A549 (cell line): ENCODE data around the gene LTBP4. TPM values are rescaled to one million over a fixed set of nuclear protein-coding genes. Genes with fewer than 3 reads are reported as not detected.

Source experiments
- ATAC-seq, 2 experiments: fragments of 200-7000 bp in 1 of 2; fragments of >200 bp in 1 of 2; cut with Nextera tagmentation in 1 of 2; cut with Tn5 transposase in 1 of 2; 3 replicates each; pipeline versions ENCODE4 v1.8.0 to v1.9.1; 2018 to 2020; ENCODE audit warnings: mild to moderate bottlenecking in 1 of 2, moderate library complexity in 1 of 2
- CTCF ChIA-PET: fragments of 300-600 bp; sonication (Branson Sonifier 250); formaldehyde crosslinking; extraction: SDS; loops from one replicate; lab custom pipeline; 2021; ENCODE audit warnings: antibody characterized with exemption, inconsistent platforms; lab: Yijun Ruan, JAX
- POLR2A ChIA-PET: fragments of 350-600 bp; formaldehyde crosslinking; extraction: SDS; loops from one replicate; lab custom pipeline; 2021; ENCODE audit warnings: antibody characterized with exemption, inconsistent platforms; lab: Yijun Ruan, JAX
- DNase-seq, 2 experiments: peaks; one replicate each; pipeline versions ENCODE4 v3.0.0 to v3.0.0-alpha.2; 2011 to 2016; ENCODE audit warnings: low read depth in 1 of 2, low spot score in 1 of 2
- FAIRE-seq: peaks from 2 replicates; lab custom pipeline; 2011; peaks lifted over from hg19 to GRCh38; lab: Jason Lieb, UNC
- H3K27ac ChIP-seq, 2 experiments: fragments of >200 bp; sonication (Bioruptor Twin); formaldehyde crosslinking; 3 replicates each; pipeline ENCODE4 v1.5.1; 2016 to 2017
- H3K4me1 ChIP-seq: fragments of >200 bp; sonication (Bioruptor Twin); formaldehyde crosslinking; 3 replicates; pipeline ENCODE4 v1.6.1; 2016
- H3K4me2 ChIP-seq: fragments of >200 bp; sonication (Bioruptor Twin); formaldehyde crosslinking; 3 replicates; pipeline ENCODE4 v1.6.1; 2016
- H3K4me3 ChIP-seq: fragments of >200 bp; sonication (Bioruptor Twin); formaldehyde crosslinking; 3 replicates; pipeline ENCODE4 v1.5.1; 2016
- H3K9me3 ChIP-seq: fragments of >200 bp; sonication (Bioruptor Twin); formaldehyde crosslinking; 3 replicates; pipeline ENCODE4 v1.6.1; 2016
- CEBPB ChIP-seq, 2 experiments: fragments of >200 bp in 1 of 2; sonication (Bioruptor Twin) in 1 of 2; formaldehyde crosslinking in 1 of 2; IDR thresholded peaks; 2 replicates each; pipeline ENCODE4 v1.6.1; 2012 to 2016
- CHD2 ChIP-seq: fragments of 150-350 bp; IDR thresholded peaks from 2 replicates; pipeline ENCODE4 v1.6.1; 2014; ENCODE audit warnings: low read length; ENCODE audit not compliant: partially characterized antibody
- EHMT2 ChIP-seq: fragments of 200-600 bp; sonication (generic); IDR thresholded peaks from 2 replicates; pipeline ENCODE4 v1.6.1; 2016; ENCODE audit warnings: antibody characterized with exemption, low read depth, mild to moderate bottlenecking, moderate library complexity
- EP300 ChIP-seq, 2 experiments: fragments of >200 bp; sonication (Bioruptor Twin); formaldehyde crosslinking; IDR thresholded peaks; 2 replicates in 1 of 2; 3 replicates in 1 of 2; pipeline ENCODE4 v1.6.1; 2016 to 2017
- ESRRA ChIP-seq: fragments of 150-350 bp; IDR thresholded peaks from 2 replicates; pipeline ENCODE4 v1.6.1; 2014; ENCODE audit warnings: mild to moderate bottlenecking, low read length, borderline replicate concordance
- FOSB ChIP-seq: fragments of 250-450 bp; sonication (Bioruptor Pico); IDR thresholded peaks from 2 replicates; pipeline ENCODE4 v1.5.0; 2020; ENCODE audit warnings: mild to moderate bottlenecking, moderate library complexity
- FOSL2 ChIP-seq, 2 experiments: fragments of 450-650 bp in 1 of 2; fragments of >200 bp in 1 of 2; sonication (Bioruptor Twin) in 1 of 2; formaldehyde crosslinking; IDR thresholded peaks; 2 replicates each; pipeline versions ENCODE4 v1.5.0 to v1.6.1; 2016 to 2020; ENCODE audit warnings: mild to moderate bottlenecking in 1 of 2, moderate library complexity in 1 of 2
- GATA3 ChIP-seq: IDR thresholded peaks from 2 replicates; pipeline ENCODE4 v1.6.1; 2012; ENCODE audit warnings: borderline replicate concordance
- HEYL ChIP-seq: fragments of 250-450 bp; sonication (Bioruptor Pico); IDR thresholded peaks from 2 replicates; pipeline ENCODE4 v1.8.0; 2021; ENCODE audit warnings: mild to moderate bottlenecking, moderate library complexity
- HOXA7 ChIP-seq: fragments of 250-450 bp; sonication (Bioruptor Pico); IDR thresholded peaks from 2 replicates; pipeline ENCODE4 v1.5.0; 2020; ENCODE audit warnings: mild to moderate bottlenecking, moderate library complexity
- HOXB13 ChIP-seq: fragments of 250-450 bp; sonication (Bioruptor Pico); IDR thresholded peaks from 2 replicates; pipeline ENCODE4 v1.5.0; 2020; ENCODE audit warnings: low read depth, mild to moderate bottlenecking, moderate library complexity
- HOXB5 ChIP-seq: fragments of 250-450 bp; sonication (Bioruptor Pico); IDR thresholded peaks from 2 replicates; pipeline ENCODE4 v1.5.0; 2020; ENCODE audit warnings: mild to moderate bottlenecking, moderate library complexity
- MAFK ChIP-seq: fragments of 450-650 bp; IDR thresholded peaks from 2 replicates; pipeline ENCODE4 v1.6.1; 2014; ENCODE audit not compliant: partially characterized antibody
- NPAS2 ChIP-seq: fragments of 250-450 bp; sonication (Bioruptor Pico); IDR thresholded peaks from 2 replicates; pipeline ENCODE4 v1.8.0; 2022; ENCODE audit warnings: mild to moderate bottlenecking, moderate library complexity, borderline replicate concordance
- NR3C1 ChIP-seq: fragments of >200 bp; sonication (Bioruptor Twin); formaldehyde crosslinking; IDR thresholded peaks from 3 replicates; pipeline ENCODE4 v1.6.1; 2017
- PHF8 ChIP-seq: fragments of 200-600 bp; sonication (generic); IDR thresholded peaks from 2 replicates; pipeline ENCODE4 v1.6.1; 2016; ENCODE audit warnings: low read depth, mild to moderate bottlenecking, antibody characterized with exemption, moderate library complexity, borderline replicate concordance
- RAD21 ChIP-seq, 2 experiments: fragments of >200 bp in 1 of 2; sonication (Bioruptor Twin) in 1 of 2; formaldehyde crosslinking in 1 of 2; IDR thresholded peaks in 1 of 2; conservative IDR thresholded peaks in 1 of 2; 2 replicates in 1 of 2; 3 replicates in 1 of 2; pipeline ENCODE4 v1.6.1; 2012 to 2018; ENCODE audit warnings: inconsistent platforms in 1 of 2
- RCOR1 ChIP-seq: fragments of 150-350 bp; IDR thresholded peaks from 2 replicates; pipeline ENCODE4 v1.6.1; 2014; ENCODE audit warnings: antibody characterized with exemption, low read length, low read depth
- RFX5 ChIP-seq: fragments of 450-650 bp; IDR thresholded peaks from 2 replicates; pipeline ENCODE4 v1.7.1; 2014; ENCODE audit warnings: antibody characterized with exemption, mild to moderate bottlenecking, moderate library complexity
- RNF2 ChIP-seq: fragments of 200-600 bp; sonication (generic); IDR thresholded peaks from 2 replicates; pipeline ENCODE4 v1.6.1; 2016; ENCODE audit warnings: low read depth, mild to moderate bottlenecking, antibody characterized with exemption, moderate library complexity, borderline replicate concordance
- SREBF2 ChIP-seq: fragments of 450-650 bp; IDR thresholded peaks from 2 replicates; pipeline ENCODE4 v1.6.1; 2014; ENCODE audit warnings: mild to moderate bottlenecking, moderate library complexity
- TFCP2L1 ChIP-seq: fragments of 250-450 bp; sonication (Bioruptor Pico); IDR thresholded peaks from 2 replicates; pipeline ENCODE4 v1.5.0; 2021; ENCODE audit warnings: mild to moderate bottlenecking
- TP53 ChIP-seq: fragments of 250-450 bp; sonication (Bioruptor Pico); IDR thresholded peaks from 2 replicates; pipeline ENCODE4 v1.5.0; 2021; ENCODE audit warnings: mild to moderate bottlenecking, moderate library complexity
- ZC3H11A ChIP-seq: fragments of 450-650 bp; IDR thresholded peaks from 2 replicates; pipeline ENCODE4 v1.6.1; 2014; ENCODE audit warnings: antibody characterized with exemption, mild to moderate bottlenecking
- ZFP36 ChIP-seq: fragments of 450-650 bp; IDR thresholded peaks from 2 replicates; pipeline ENCODE4 v1.6.1; 2014; ENCODE audit warnings: borderline replicate concordance; ENCODE audit not compliant: partially characterized antibody
- ZNF302 ChIP-seq: fragments of 250-450 bp; sonication (Bioruptor Pico); IDR thresholded peaks from 2 replicates; pipeline ENCODE4 v1.9.0; 2021; ENCODE audit warnings: inconsistent platforms, mild to moderate bottlenecking, moderate library complexity
- WGBS: methylation state at CpG from one replicate; pipeline ENCODE4 v1.1.6; 2017; ENCODE audit errors: missing lambda C conversion rate; 5-methylcytosine and 5-hydroxymethylcytosine counted together
- polyA plus RNA-seq, 4 experiments: library from polyadenylated mRNA; depleted of rRNA in 3 of 4; stranded (reverse); fragments of >200 nt; fragmentation: RNase III in 1 of 4; extraction: RNeasy Plus Mini Kit Qiagen cat#74134 plus additional on column Dnase treatment in 1 of 4; gene quantifications; 2 replicates in 3 of 4; 3 replicates in 1 of 4; pipeline ENCODE4 v1.2.3, GENCODE V29; 2011 to 2017
- TF ChIP-seq, protein P1 (sequence below): fragments of >200 bp; sonication (Bioruptor Twin); formaldehyde crosslinking; IDR thresholded peaks from 3 replicates; pipeline ENCODE4 v1.5.1; 2016
- TF ChIP-seq, protein P2 (sequence below): fragments of 200-600 bp; sonication (generic); IDR thresholded peaks from 2 replicates; pipeline ENCODE4 v1.6.1; 2016; ENCODE audit warnings: antibody characterized with exemption, mild to moderate bottlenecking, moderate library complexity
- TF ChIP-seq, protein P3 (sequence below): IDR thresholded peaks from 2 replicates; pipeline ENCODE4 v1.6.1; 2012

LTBP4 gene
- polyA plus RNA-seq, 2 of the 4 experiments (the other 2 are of a cell fraction), result 23.1 to 43.2 TPM

DNA sequence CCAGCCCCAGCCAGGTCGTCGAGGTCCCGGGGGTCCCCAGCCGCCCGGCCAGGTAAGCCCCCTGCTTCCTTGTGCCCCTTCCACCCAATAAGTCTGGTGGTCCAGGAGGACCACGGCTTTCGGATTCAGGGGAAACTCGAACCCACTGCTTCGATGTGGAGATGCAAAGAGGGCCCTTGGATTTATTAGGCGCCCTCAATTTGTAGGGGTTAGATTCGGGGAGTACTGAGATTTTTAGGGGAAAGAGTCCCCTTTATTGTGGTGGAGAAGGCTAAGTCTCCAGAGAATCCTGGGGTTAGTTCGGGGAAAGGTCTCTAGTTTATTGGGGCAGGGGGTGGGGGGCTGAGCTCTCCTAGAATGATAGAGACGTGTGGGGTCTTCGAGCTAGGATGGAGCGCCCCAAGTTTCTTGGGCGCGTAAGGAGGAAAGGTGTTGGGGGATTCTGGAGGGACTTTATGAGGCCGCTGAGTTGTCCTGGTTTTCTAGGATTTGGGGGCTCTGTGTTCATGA lies 3.8 kb upstream of the LTBP4 start:
- H3K4me2 ChIP-seq, result peak overlapping the region; percentile 94
- H3K9me3 ChIP-seq, result no peaks in the 10 kb centered on the region
- ChIA-PET POLR2A (no interaction called here), CTCF (interaction anchor here (1.1 to 35.2 kb wide), 11 partner anchors 2 to 300 kb away, joined by 3 to 2247 read pairs (median 7); partner anchors contain the start of genes BLVRB, LTBP4 and SPTBN4)
- 12% methylated on average over 17 of the region's 18 CpGs for WGBS
- H3K4me1 ChIP-seq, result peaks cover 47% of the 10 kb centered on the region
- peak overlapping the region; percentile 47 for H3K4me3 ChIP-seq
- no peak for FAIRE-seq
- no peak for DNase-seq
- no peak for TF ChIP-seq RAD21 (conservative IDR thresholded peaks at IDR 0.05 in 1 of 2, IDR thresholded peaks at IDR 0.05 in 1 of 2)
- no peak for TF ChIP-seq ZFP36
- TF ChIP-seq, protein P1, sequence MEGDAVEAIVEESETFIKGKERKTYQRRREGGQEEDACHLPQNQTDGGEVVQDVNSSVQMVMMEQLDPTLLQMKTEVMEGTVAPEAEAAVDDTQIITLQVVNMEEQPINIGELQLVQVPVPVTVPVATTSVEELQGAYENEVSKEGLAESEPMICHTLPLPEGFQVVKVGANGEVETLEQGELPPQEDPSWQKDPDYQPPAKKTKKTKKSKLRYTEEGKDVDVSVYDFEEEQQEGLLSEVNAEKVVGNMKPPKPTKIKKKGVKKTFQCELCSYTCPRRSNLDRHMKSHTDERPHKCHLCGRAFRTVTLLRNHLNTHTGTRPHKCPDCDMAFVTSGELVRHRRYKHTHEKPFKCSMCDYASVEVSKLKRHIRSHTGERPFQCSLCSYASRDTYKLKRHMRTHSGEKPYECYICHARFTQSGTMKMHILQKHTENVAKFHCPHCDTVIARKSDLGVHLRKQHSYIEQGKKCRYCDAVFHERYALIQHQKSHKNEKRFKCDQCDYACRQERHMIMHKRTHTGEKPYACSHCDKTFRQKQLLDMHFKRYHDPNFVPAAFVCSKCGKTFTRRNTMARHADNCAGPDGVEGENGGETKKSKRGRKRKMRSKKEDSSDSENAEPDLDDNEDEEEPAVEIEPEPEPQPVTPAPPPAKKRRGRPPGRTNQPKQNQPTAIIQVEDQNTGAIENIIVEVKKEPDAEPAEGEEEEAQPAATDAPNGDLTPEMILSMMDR, result no peak
- TF ChIP-seq HOXA7 (CRISPR knock-in tag), result no peak
- TF ChIP-seq ZC3H11A, result no peak
- no peak for TF ChIP-seq TP53 (CRISPR knock-in tag)
- TF ChIP-seq HOXB5 (CRISPR knock-in tag), result peak; percentile 11; the same call in 1 of the 2 replicates
- TF ChIP-seq SREBF2, result no peak
- TF ChIP-seq CEBPB (IDR thresholded peaks at IDR 0.05), result no peak
- no peak for TF ChIP-seq NR3C1
- TF ChIP-seq RCOR1, result no peak
- TF ChIP-seq RFX5, result no peak
- 0 out of 2 replicates have a peak, but pooled peaks have one; percentile 17 for TF ChIP-seq TFCP2L1 (CRISPR knock-in tag)
- no peak for TF ChIP-seq ZNF302
- no peak for TF ChIP-seq ESRRA
- TF ChIP-seq EHMT2, result no peak
- TF ChIP-seq MAFK, result no peak
- TF ChIP-seq PHF8, result peak; percentile 33; the same call in 1 of the 2 replicates
- TF ChIP-seq EP300 (IDR thresholded peaks at IDR 0.05), result no peak
- peak; percentile 10; the same call in 1 of the 2 replicates for TF ChIP-seq NPAS2 (CRISPR knock-in tag)
- TF ChIP-seq CHD2, result no peak
- TF ChIP-seq RNF2, result peak; percentile 59; the same call in 1 of the 2 replicates
- no peak for TF ChIP-seq HOXB13 (CRISPR knock-in tag)
- TF ChIP-seq HEYL (CRISPR knock-in tag), result peak; percentile 68; the same call in 1 of the 2 replicates
- H3K27ac ChIP-seq, result peak overlapping the region; percentile 66 to 85
- ATAC-seq, result no peak

DNA sequence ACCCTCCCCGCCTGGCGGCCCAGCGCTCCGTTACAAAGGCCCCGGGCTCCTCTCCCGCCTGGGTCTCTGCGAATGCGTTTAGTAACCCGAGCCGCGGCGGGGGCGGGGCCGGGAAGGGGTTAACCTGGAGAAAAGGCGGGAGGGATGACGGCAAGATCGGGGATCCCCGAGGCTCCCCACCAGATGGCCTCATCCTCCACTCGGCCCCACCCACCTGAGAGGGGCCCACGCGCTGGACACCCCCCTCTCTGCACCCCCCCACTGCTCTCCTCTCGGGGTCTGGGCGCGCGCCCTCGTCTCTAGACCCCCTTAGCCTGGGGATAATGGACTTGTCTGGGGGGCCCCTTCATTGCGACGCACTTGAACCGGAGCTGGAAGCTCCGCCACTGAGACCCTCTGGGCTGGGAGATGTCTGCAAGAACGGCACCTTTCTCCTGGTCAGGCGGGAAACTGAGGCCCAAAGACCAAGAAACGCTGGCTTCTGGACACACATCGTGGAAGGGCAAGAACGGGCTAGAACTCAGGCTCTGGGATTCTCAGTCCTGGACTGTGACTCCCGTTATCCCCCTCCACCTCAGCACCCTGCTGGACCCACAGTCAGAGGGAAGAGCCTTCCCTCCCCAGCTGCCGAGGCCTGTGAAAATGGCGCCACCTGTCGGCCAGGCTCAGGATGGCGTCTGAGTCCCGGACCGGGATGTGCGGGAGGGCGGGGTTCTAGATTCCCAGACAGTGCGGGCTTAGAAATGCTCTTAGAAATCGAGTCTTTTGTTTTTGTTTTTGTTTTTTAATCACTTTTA lies 2.9 kb upstream of the LTBP4 start:
- WGBS, result under 1% methylated on average over 39 of the region's 46 CpGs
- ChIA-PET POLR2A (interaction anchor here (0.6 to 2.3 kb wide), 9 partner anchors 15 to 165 kb away, joined by 3 to 9 read pairs (median 4); partner anchors contain the start of gene BLVRB), CTCF (interaction anchor here (0.6 to 35.2 kb wide), 29 partner anchors 8 to 545 kb away, joined by 3 to 2247 read pairs (median 4); partner anchors contain the start of genes BLVRB, COQ8B and SPTBN4)
- H3K27ac ChIP-seq, result peak overlapping the region; percentile 66 to 85
- ATAC-seq (peak; percentile 49 to 76), FAIRE-seq (peak; percentile 100), DNase-seq (peak; percentile 97 to 99)
- peaks cover 56% of the 10 kb centered on the region for H3K4me1 ChIP-seq
- H3K9me3 ChIP-seq, result no peaks in the 10 kb centered on the region
- peak overlapping the region; percentile 94 for H3K4me2 ChIP-seq
- H3K4me3 ChIP-seq, result peak overlapping the region; percentile 47
- no peak for TF ChIP-seq ESRRA
- TF ChIP-seq ZFP36, result no peak
- TF ChIP-seq TFCP2L1 (CRISPR knock-in tag), result no peak
- TF ChIP-seq, protein P2, sequence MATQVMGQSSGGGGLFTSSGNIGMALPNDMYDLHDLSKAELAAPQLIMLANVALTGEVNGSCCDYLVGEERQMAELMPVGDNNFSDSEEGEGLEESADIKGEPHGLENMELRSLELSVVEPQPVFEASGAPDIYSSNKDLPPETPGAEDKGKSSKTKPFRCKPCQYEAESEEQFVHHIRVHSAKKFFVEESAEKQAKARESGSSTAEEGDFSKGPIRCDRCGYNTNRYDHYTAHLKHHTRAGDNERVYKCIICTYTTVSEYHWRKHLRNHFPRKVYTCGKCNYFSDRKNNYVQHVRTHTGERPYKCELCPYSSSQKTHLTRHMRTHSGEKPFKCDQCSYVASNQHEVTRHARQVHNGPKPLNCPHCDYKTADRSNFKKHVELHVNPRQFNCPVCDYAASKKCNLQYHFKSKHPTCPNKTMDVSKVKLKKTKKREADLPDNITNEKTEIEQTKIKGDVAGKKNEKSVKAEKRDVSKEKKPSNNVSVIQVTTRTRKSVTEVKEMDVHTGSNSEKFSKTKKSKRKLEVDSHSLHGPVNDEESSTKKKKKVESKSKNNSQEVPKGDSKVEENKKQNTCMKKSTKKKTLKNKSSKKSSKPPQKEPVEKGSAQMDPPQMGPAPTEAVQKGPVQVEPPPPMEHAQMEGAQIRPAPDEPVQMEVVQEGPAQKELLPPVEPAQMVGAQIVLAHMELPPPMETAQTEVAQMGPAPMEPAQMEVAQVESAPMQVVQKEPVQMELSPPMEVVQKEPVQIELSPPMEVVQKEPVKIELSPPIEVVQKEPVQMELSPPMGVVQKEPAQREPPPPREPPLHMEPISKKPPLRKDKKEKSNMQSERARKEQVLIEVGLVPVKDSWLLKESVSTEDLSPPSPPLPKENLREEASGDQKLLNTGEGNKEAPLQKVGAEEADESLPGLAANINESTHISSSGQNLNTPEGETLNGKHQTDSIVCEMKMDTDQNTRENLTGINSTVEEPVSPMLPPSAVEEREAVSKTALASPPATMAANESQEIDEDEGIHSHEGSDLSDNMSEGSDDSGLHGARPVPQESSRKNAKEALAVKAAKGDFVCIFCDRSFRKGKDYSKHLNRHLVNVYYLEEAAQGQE, result no peak
- no peak for TF ChIP-seq HOXA7 (CRISPR knock-in tag)
- no peak for TF ChIP-seq FOSB (CRISPR knock-in tag)
- no peak for TF ChIP-seq PHF8
- TF ChIP-seq FOSL2 (IDR thresholded peaks at IDR 0.05), result no peak
- TF ChIP-seq FOSL2 (CRISPR knock-in tag; IDR thresholded peaks at IDR 0.05), result peak; percentile 13; the same call in 1 of the 2 replicates
- TF ChIP-seq, protein P3, sequence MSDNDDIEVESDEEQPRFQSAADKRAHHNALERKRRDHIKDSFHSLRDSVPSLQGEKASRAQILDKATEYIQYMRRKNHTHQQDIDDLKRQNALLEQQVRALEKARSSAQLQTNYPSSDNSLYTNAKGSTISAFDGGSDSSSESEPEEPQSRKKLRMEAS, result peak; percentile 75; the same call in 1 of the 2 replicates
- TF ChIP-seq GATA3, result peak; percentile 73; the same call in 1 of the 2 replicates
- TF ChIP-seq CHD2, result no peak
- TF ChIP-seq EHMT2, result no peak
- TF ChIP-seq NPAS2 (CRISPR knock-in tag), result no peak
- no peak for TF ChIP-seq NR3C1
